Measurements from ENCODE around the gene SLC3A2. TPM values are rescaled to one million over a fixed set of nuclear protein-coding genes. Genes with fewer than 3 reads are reported as not detected.

SLC3A2 gene
- total and polyA plus RNA-seq, 2 of the 13 experiments (the other 11 are each of a cell fraction or from before 2014, with no cell fraction given) = 213 to 226 TPM

DNA sequence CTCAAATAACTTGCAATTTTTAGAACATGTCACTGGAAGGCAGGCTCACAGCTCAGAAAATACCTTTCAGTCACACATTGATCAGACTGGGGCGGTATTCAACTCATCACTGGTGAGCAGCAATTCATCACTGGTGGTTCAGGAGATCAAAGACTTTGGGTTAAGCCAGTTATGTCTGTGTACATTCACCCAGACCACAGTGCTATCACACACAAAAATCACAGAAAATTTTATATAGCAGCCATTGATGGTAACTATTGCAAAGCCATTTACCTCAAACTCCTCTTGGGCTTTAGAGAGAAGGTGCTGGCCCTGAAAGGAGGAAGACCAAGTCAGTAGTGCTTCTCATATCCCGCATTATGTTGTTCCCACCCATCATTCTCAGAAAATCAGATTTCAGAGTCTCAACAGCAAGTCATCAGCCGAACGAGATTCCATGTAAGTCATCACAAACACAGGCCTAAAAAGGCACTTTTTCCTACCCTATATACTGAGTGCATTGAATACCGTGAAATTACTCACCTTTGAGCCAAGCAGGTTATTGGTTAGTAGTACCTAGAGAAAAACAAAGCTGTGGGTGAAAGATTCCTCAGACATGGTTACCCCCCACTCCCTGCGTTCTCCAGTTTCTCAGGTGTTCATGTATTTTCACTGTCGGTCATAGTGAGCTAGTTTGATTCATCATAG is 27.3 kb upstream of the SLC3A2 start (continued):
- TF ChIP-seq CEBPZ (IDR thresholded peaks at IDR 0.05; ENCODE audit: low read length) = no peak
- TF ChIP-seq SNRNP70 (IDR thresholded peaks at IDR 0.05; ENCODE audit: low read depth, low read length) = no peak
- TF ChIP-seq E2F2 (CRISPR knock-in tag; IDR thresholded peaks at IDR 0.05; ENCODE audit: borderline replicate concordance) = no peak
- peak; percentile 28; the same call in 1 of the 2 replicates for TF ChIP-seq RBFOX2 (IDR thresholded peaks at IDR 0.05; ENCODE audit: low read depth, low read length)
- no peak for TF ChIP-seq PHF8 (CRISPR knock-in tag; IDR thresholded peaks at IDR 0.05)
- TF ChIP-seq ZNF672 (CRISPR knock-in tag; IDR thresholded peaks at IDR 0.05) = no peak
- no peak for TF ChIP-seq SMC3 (IDR thresholded peaks at IDR 0.05; ENCODE audit: low read length)
- no peak for TF ChIP-seq SNAPC4 (CRISPR knock-in tag; IDR thresholded peaks at IDR 0.05)
